Measurements from ENCODE around the gene APOL2.
"Not testable (repeated sequence)": the region's sequence is repeated elsewhere in the genome, so short reads cannot be mapped to it uniquely, and the experiment has no call there.

Gene APOL2

DNA sequence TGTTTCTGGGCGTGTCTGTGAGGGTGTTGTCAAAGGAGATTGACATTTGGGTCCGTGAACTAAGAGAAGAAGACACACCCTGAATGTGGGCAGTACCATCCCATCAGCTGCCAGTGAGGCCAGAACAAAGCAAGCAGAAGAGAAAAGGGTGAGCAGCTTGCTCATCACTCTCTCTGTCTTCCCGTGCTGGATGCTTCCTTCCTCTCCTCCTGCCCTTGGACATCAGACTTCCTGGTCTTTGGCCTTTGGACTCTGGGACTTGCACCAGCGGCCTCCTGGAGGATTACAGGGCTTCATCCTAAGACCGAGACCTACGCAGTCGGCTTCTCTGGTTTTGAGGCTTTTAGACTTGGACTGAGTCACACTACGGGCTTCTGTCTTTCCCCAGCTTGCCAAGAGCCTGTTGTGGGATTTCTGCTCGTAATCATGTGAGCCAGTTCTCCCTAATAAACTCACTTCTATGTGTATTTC is 18.8 kb downstream of the APOL2 start:
- no peak for FAIRE-seq

DNA sequence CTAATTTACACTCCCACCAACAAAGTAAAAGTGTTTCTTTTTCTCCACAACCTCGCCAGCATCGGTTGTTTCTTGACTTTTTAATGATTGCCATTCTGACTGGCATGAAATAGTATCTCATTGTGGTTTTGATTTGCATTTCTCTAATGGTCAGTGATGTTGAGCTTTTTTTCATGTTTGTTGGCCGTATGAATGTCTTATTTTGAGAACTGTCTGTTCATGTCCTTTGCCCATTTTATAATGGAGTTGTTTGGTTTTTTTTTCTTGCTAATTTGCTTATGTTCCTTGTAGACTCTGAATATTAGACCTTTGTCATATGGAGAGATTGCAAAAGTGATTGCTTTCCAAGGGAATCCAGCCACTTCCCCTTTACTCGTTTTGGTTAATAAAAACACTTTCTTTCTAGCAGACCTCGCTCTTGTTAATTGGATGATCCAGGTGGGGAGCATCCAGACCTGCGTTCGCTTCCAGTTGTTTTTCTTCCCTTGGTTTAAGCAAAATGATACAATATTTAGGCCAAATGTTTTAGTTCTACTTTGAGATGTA is 20.6 kb downstream of the APOL2 start:
- no peak for FAIRE-seq

DNA sequence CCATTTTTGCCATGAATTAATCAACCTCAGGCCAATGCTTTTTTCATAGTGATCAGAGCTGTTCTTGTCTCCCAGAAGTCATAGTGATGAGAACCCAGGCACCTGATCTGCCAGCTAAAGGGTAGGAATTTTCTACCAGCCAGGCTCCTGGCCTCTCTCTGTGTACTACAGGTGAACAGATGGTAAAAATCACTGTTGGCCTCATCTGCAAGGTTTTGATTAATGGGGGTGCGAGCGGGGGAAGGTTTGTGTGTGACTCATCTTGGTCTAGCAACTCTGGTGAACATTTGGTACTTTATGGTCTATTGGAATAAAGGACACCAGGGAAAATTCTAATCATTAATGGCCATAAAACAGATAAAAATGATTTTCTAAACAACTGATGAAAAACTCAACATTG is 23.3 kb downstream of the APOL2 start:
- FAIRE-seq: no peak

DNA sequence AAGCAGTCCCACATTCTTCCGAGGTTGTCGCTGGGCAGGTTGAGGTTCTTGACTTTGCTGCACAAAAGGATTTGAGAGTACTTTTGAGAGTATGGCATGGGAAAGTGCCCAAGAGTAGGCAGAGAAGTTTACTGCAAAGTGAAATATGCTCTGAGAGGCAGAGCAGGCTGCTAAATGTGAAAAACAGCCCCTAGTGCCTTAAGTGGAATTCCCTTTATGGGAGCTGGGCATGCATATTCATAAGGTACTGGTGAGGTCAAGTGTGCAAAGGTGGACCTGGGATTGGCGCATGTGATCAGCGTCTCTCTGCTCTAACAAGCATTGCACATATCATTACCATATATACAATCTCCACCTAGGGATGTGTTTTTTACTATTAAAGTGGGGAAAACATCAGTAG is 25.7 kb downstream of the APOL2 start:
- no peak for FAIRE-seq

DNA sequence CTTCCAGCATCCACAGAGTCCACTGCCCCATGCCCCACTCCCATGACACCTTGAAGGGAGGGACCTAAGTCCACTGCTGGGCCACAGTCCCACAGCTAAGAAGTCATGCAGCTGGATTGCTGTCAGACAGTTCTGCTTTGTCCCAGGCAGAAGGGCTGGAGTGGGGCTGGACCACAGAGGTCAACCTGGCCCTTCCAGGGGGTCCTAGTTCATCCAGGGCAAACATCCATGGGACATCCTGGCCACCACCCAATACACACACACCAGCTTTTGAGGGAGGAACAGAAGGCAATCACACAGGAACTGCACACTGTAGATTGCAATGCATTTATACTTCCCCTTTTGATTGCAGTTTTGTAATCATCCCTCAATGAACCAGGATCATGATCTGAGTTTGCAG is 26.4 kb downstream of the APOL2 start:
- FAIRE-seq: no peak

DNA sequence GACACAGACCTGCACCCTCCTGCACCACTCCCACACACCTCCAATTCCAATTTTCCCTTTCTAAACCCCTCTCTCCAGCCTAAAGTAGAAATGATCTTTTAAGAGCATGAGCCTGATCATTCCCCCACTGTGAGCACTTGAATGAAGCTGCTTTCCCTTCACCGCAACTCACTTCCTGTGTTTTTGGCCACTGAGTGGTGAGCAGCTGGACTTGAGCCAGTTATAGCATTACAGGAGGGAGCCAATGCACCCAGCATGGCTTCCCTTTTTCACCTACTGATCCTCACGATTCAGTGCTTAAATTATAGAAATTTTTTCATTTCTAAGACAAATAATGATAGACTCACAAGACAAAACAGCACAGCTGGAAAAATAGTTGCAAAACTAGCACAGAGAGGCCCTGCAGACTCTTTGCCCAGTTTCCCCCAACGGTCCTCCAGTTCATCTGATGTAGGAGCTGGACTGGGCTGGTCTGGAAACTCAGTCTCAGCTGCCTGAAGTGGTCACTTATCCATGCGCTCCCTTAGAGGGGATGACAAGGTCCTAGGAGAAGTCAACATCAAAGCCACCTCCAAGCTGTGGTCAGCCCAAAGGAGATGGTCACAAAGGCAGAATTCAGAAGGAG is 28.0 kb downstream of the APOL2 start:
- no peak for FAIRE-seq

DNA sequence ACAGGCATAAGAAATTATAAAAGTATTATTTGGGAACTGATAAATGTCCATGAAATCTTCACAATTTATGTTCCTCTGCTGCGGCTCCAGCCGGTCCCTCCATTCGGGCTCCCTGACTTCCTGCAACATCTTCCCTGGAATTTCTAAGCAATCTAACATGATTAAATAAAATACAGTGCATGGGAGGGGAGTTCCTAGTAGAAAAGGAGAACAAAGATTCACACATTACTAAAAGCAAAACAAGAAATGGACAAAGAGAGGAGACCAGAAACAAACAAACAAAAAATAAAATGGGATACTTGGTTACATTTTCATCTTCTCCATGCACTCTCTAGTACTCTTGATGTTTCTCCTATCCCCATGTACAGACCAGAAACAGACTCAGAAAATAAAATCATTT is 29.1 kb downstream of the APOL2 start:
- FAIRE-seq: no peak

DNA sequence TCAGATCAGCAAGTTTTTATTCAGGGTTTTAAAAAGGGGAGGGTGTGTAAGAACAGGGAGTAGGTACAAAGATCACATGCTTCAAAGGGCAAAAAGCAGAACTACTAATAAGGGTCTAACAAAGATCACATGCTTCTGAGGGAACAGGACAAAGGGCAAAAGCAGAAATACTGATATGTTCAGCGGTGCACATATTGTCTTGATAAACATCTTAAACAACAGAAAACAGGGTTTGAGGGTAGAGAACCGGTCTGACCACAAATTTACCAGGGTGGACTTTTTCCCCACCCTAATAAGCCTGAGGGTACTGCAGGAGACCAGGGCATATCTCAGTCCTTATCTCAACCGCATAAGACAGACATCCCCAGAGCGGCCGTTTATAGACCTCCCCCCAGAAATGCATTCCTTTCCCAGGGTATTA is 29.8 kb downstream of the APOL2 start:
- FAIRE-seq: not testable (repeated sequence)

DNA sequence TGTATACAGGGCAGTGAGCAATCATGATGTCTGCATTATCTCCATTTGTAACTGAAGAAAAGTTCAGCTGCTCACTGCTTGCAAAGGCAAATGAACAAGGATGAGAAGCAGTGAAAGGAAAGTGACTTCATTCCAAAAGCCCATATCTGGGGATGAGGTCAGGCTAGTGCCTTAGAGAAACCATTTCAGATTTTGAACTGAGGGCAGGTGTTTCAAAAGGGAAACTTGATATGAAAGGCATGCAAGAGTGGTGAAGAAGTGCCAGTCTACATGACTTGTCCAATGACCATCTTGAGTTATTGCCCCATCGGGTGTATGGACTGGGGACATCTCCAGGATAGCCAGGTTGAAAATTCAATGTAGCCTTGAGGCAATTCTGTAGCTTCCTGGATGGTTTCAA is 30.4 kb downstream of the APOL2 start:
- FAIRE-seq: no peak

DNA sequence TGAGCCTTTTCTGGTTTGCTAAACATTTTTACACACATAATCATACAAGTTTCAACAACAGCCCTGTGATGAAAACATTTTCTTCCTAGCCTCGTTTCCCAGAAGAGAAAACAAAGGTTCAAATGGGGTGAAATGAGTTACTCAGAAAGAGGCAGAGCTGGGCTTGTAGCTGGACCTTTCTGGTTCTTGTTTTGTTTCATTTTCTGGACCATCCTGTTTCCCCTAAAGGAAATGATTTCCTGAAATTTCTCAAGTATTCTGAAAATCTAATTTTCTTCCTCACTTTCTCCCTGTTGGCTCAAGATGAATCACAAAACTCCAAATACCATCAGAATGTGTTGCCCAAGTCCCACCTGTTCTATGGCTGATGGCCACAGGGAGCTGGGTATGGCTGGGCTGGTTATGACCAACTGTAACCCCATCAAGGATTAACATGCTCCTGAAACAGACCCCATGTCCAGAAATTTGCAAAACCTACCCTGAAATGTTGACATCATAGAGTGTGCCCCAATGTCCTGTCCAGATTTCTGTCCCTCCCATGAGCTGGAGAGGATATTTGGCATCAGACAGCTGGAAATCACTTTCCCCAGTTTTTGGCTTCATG is 31.1 kb downstream of the APOL2 start:
- FAIRE-seq: no peak

DNA sequence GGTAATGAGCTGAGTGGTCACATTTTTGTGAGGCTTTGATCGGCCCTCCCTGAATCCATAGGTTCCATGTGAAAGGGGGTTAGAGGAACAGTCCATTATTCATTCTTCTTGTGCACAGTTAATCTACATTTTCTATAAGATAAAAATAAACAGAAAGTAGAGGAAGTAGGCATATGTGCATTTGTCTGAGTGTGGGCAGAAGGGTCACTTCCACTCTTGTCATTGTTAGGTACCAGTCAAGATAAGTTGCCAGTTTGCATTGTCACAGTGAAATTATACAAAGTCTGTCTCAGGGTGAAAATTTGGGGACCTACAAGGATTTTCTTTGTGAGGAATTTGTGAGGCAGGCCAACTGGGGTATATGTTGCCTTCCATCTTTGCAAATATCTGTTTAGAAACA is 33.1 kb downstream of the APOL2 start:
- FAIRE-seq: no peak

DNA sequence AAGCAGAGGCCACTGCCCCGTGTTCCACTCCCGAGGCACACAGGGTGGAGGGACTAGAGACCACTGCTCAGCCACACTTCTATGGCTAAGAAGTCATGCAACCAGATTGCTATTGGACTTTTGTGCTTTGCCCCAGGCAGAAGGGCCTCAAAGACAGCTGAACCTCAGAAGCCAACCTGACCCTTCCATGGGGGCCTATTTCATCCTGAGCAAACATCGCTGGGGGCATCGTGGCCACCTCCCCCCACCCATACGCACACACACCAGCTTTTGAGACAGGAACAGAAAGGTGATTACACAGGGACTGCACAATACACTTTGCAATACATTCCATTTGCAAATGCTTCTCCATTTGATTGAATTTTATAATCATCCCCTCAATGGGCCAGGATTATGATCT is 33.8 kb downstream of the APOL2 start:
- FAIRE-seq: not testable (repeated sequence)

DNA sequence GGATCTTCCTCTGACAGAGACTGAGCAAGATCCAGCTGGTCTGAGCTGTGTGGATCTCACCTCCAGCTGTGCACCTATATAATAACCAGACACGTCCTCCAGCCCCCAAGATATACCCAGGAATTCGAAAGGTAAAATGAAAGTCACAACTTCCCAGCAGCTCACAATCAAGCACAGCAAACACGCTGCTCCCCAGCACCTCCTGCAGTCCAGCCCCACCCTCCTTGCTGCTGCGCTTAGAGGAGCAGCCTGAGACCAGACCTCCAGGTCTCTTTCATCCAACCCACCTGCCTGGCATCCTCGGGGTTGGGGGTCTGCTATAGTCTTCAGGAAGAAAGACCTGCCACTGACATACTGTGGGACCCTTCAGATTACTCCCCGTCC is 34.7 kb downstream of the APOL2 start:
- no peak for FAIRE-seq

DNA sequence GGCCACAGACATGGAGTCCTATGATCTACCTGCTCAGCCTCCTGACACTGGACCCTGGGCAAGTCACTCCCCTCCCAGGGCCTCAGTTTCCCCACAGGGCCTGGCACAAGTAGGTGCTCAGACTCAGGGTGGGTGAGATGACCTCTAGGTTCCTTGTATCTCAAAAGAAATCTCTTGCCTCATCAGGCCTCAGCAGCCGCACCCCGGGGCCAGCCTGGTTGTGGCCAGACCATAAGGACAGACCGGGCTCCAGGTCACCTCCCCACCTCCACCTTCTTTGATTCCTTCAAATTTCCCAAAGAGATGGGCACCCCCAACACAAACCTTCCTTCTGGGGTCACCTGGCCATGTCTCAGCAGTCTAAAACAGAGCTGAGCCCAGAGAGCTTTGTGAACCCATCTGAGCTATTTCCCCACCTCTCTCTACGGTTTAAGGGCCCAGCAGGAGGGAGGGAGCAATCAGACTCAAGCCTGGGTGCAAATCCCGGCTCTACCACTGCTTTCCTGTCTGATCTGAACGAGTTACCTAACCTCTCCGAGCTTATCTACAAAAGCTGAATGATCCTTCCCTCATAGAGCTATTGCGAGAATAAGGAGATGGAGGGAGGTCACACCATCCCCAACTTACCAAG is 35.2 kb downstream of the APOL2 start:
- no peak for FAIRE-seq

DNA sequence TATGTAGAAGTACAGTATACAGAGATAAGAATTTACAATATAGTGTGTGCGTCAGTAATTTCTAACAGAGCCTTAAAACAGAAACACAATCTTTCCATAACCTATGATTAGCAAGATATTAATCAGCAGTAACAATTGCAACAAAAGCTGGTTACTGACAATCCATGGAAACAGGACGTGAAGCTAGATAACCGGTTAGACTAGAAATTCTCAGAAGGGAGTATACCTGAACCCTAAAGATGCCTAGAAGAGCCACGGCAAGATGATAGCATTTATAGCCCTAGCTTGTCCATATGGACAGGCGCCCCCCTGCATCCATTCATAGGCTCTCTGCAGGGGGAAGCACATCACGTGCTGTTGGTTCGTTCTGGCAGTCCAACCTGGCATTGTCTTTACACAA is 35.9 kb downstream of the APOL2 start:
- not testable (repeated sequence) for FAIRE-seq

DNA sequence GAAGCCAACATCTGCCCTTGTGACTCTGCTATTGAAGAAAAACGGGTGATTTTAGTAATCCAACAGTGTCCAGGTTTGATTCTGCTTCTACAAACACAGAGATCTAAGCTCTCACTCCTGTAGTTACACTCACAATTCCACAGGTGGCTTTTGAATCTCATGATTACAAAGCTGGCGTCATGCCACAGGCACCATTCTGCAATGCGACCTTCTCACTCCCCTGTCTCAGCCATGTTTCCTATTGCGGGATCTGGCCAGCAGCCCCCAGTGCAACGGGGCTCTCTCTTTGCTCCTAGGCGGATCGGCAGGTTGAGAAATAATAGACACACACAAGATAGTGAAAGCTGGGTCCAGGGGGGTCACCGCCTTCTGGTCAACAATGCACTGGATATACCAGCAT is 36.4 kb downstream of the APOL2 start:
- FAIRE-seq: not testable (repeated sequence)

DNA sequence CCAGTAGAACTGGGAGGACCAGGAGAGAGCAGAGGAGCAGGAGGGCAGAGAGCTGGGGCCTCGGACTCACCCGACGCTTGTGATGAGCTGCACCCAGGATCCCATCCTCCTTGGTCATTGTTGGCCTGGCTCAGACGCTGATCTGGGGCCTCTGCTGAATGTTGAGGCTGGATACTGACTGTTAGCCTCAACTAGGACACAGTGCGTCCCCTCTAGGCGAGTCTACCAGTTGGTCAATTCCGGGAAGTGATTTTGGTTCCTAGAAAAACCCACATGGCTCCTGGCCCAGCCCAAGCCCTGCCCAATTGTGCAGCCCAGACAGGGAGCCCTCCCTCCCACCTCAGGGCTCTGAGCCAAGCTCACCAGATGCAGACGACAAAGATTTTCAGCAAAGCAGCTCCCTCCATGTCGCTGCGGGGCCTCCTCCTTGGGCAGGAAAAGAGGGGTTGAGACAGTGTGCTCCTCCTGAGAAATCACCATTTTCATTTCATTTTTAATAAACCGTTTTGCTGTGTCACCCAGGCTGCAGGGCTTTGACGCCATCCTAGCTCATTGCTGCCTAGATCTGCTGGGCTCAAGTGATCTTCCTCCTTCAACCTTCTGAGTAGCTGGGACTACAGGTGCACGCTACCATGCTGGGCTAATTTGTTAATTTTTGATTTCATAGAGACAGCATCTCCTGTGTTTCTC is 37.6 kb downstream of the APOL2 start, which contains the start of gene APOL4:
TSS of gene APOL4 (minus strand) at position 180 of the 690 bp plus-strand sequence. CDS start at position 105, 75 bp downstream.
- no peak for FAIRE-seq

DNA sequence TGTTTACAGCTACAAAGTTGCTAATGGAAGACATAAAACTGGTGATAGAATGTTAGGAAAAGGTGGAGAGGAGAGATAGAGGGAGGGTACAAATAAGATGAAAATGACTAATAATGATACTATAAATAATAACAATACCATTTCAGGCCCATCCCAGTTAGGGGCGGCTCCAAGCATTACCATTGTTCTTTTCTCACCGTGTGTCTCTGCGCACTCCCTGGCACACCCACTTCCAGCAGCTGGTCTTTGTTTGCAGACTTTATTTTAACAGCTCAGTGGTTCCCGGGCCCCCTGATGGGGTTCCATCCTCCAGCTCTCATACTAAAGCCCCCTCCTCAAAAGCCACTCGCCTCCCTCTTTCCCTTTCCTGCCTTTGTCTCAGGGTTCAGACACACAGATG is 38.3 kb downstream of the APOL2 start:
- FAIRE-seq: not testable (repeated sequence)

DNA sequence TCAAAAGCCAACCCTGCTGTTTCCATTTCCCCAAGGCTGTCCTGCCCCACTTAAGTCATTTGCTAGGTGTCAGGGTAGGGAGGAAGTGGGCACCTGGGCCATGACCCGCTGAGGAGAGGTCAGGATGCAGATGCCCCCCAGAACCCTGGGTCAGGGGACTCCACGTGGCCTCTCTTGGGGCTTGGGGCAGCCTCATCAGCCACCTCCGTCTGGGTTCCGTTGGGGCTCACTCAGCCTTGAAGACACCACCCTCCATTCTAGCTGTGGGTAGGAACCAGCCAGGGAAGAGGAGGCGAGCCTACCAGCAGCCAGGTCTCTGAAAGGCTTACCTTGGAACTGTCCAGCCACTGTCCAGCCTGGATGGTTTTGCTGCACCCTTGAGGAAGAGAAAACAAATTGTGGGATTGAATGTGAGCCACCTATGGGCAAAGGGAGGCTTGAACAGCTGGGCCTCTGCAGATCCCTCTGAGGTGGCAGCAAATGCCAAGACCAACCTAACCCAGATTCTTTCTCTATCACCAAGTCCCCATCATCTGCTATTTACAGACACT is 40.3 kb downstream of the APOL2 start:
- FAIRE-seq: no peak

DNA sequence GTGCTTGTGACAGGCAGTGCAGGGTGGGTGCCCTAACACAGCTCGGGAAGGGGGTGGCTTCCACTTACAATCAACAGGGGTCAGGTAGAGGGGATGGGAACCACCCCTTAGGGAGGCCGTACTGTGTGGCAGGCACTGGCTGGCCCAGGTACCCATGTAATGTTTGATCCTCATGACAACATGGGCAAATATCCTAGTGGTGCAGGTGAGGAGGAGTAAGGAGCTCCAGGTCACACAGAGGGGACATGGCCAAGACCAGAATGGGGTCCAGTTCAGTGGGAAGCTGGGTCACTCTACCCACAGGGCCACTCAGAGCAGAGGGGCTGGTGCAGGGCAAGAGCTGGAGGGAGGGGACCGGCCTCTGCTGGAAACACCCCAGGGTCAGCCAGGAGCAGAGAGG is 40.8 kb downstream of the APOL2 start:
- FAIRE-seq: no peak

DNA sequence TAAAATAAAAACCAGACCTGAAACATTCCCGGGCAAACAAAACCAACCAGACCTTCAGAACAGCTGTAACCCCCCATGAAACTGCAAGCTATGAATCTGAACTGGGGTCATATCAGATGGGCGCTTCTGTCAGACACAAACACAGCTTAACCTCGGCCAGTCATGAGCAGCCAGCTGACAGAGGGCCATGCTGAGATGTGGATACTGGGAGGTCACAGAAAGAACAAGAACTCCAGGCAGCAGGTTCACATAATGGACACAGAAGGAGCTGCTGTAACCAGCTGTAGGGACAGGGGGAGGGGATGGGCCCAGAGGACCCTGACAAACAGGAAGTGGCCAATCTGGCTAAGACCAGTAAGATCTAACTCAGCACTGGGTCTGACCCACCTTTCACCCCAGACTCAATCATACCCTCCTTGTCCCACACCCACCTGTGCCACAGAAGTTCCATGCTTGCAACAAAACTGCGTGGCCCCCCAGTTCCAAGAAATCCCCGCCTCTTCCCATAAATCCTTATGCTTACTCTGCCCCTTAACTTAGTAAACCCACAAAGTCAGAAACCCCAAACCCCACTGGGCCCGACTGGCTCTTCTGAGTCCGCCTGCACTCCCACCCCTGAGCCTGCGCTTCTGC is 41.7 kb downstream of the APOL2 start:
- FAIRE-seq: no peak

DNA sequence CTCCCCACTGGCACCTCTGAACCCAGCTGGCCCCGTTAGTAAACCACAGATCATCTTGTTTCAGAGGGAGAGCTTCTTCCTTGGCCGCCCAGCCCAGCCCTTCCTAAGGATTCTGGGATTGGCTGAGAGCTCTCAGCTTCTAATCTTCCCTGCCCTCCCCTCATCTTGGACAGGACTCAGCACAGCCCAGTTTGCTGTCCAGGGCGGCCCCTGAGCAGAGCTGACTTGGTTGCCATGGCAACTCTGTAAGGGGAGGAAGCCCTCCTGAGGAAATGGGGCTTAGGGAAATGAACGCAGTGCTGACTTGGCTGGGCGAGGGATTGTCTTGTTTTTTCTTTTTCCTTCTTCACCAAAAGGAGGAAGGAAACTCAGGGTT is 42.3 kb downstream of the APOL2 start:
- no peak for FAIRE-seq
